CD4-positive, alpha-beta T cell treated with Interferon gamma for 1 hour (primary cell): ENCODE results near the gene CALML6.

Experiments
- DNase-seq: peaks from one replicate; pipeline ENCODE4 v3.0.0-alpha.2; 2020

Gene CALML6

DNA sequence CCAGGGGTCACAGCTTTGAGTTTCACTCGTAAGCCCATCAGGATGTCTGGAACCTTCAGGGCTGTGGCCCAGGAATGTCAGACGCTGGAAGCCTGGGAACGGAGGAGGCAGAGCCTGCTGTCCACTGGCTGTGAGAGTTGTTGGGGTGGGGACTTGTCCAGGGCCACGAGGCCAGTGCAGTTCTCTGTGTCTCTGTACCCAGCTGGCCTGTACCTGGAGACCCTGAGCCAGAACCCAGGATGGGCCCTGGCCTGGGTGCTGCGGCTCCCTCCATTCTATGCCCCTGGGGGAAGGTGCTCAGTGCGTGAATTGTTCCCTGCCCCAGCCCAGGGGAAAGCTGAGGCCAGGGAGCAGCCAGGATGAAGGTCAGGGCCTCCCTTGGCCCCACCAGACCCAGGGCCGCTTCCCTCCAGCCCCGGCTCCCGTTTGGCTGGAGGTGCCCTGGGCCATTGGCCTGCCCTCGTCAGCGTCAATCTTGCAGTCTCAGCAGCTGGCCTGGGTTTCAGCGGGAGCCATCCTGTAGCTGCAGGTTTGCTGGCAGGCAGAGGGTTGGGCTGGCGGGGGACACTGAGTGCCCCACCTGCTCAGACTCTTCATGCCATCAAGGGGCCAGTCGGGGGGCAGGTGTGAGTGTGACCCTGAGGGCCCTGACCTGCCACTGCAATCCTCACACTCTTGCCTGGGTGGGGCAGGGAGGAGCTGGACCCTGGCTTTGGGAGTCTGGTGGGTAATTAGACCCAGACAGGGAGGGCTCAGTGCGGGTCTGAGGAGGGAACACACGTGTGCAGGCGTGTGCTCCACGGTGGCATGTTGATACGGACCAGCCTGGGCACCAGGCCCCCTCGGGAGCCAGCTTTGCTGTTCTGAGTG lies 724 bp upstream of the CALML6 start:
- DNase-seq: no peak

DNA sequence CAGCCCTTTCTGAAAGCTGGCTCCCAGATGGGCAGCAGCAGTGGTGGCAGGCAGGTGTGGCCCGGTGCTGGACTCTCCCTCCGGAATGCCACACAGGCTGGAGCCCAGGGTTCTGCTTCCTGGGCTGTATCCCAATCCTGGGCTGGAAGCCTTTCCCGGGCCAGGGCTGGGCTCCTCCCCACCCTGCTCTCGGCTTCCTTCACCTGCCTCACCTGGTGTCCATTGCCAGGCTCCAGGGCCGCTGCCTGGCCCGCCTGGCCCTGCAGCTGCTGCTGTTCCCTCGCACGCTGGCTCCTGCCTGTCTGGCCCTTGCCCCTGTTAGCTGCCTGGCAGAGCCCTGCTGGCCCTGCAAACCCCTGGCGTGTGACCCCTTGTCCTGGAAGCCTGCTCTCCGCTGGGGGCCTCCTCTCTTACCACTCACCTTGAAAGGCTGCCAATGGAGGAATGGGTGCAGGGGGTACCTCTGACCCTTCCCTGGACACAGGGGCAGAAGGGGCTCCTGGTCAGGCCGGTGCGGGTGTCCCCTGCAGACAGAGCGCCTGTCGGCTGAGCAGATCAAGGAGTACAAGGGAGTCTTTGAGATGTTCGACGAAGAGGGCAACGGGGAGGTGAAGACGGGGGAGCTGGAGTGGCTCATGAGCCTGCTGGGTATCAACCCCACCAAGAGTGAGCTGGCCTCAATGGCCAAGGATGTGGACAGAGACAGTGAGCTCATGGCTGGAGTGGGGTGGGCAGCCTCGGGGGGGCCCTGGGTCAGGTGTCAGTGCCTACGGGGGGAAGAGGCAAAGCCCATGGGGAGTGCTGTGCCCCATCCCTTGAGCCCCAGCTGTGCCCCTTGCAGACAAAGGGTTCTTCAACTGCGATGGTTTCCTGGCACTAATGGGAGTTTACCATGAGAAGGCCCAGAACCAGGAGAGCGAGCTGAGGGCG lies 1.1 kb downstream of the CALML6 start:
- DNase-seq: no peak

DNA sequence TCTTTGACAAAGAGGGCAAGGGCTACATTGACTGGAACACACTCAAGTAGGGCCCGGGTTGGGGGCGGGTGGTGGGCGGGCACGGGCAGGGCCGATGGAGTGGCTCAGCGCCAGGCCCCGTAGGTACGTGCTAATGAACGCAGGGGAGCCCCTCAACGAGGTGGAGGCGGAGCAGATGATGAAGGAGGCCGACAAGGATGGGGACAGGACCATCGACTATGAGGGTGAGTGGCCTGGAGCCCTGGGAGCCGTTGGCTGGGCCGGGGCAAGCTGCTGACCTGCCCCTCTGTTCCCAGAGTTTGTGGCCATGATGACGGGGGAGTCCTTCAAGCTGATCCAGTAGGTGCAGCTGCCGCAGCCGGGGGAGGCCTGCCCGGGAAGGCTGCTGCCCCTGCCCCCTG lies 1.8 kb downstream of the CALML6 start:
- DNase-seq: no peak

DNA sequence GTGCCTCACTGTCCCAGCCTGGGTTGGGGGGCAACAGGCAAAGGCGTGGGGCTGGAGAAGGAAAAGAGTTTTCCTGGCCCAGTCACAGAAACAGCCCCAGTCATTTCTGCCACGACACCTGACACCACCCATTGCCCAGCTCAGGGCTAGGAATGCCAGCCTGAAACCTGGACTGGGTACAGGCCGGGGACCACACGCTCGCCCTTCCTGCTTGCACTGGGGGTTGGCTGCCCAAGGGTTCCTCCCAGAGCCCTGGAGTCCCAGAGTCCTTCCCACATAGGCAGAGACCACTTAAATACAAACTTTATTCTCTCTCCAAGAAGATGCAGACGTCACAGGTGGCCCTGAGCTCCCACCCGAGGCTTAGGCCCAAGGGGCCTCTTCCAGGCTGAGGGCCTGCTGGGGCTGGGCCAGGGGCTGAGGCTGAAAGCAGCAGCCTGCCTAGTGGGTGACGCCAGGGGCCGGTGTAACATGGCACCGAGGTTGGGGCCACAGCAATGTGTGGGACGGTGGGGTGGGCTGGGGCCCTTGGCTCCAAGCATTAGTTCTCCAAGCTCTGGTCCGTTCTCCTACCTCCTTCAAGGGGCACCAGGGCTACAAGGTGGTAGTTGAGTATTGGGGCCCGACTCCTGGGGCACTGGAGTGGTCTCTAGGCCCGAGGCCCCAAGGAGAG lies 2.4 kb downstream of the CALML6 start:
- DNase-seq: no peak

DNA sequence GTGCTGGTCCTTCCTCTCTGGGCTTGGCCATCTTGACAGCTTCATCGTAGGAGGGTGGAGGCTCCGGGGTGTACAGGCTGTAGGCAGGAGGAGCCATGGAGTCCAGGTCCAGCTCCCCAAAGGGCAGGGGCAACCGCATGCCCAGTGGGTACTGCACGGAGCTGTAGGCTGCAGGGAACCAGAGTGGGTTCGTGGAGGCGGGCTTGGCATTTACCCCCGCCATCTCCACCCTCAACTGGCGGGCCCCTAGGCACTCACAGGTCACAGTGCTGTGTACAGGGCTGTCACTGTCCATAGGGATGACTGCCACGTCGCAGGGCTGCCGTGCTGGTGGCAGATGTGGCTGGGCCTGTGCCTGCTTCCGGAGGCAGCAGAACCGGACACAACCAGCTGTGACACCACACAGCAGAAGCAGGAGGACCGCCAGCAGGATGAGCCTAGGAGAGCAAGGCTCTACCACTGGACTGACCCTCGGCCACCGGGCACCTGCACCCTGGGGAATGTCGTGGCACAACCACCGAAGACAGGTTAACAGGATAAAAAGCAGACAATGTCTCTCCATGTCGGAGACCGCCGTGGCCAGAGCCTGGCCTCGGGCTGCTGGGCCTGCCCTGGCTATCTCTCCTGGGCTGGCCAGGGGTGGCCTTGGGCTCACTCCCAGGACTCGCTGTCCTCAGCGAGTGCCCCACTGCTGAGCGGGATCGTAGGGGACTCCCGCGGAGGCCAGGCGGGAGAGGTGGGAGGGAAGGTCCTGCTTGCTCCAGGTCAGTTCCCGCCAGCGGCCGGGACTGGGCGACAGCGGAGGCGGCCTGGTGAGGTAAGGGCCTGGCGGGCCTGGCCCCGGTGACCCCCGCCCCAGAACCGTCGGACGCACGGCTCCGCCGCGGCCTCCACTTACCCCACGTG lies 3.2 kb downstream of the CALML6 start:
- DNase-seq: no peak

DNA sequence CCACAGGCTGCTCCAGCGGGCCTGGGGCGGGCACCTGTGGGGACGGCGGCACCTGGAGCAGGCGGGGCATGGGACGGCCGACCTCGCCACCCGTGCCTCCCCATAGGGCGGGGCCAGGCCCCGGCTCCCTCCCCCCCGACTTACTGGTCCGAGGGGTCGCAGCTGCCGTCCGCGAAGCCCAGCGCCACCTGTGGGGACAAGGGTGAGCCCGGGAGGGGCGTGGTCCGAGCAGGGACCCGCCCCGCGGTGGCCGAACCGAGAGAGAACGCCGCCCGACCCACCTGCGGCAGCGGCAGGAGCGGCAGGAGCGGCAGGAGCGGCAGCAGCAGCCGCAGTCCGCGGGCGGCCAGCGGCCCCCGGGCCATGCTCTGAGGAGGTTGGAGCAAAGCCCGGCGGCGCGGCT lies 3.8 kb downstream of the CALML6 start, which contains the start of gene TMEM52:
Gene TMEM52, minus strand, starts transcription at position 379 of the 403 bp plus-strand sequence. Its CDS starts 14 bp downstream, at position 365.
- DNase-seq: no peak

DNA sequence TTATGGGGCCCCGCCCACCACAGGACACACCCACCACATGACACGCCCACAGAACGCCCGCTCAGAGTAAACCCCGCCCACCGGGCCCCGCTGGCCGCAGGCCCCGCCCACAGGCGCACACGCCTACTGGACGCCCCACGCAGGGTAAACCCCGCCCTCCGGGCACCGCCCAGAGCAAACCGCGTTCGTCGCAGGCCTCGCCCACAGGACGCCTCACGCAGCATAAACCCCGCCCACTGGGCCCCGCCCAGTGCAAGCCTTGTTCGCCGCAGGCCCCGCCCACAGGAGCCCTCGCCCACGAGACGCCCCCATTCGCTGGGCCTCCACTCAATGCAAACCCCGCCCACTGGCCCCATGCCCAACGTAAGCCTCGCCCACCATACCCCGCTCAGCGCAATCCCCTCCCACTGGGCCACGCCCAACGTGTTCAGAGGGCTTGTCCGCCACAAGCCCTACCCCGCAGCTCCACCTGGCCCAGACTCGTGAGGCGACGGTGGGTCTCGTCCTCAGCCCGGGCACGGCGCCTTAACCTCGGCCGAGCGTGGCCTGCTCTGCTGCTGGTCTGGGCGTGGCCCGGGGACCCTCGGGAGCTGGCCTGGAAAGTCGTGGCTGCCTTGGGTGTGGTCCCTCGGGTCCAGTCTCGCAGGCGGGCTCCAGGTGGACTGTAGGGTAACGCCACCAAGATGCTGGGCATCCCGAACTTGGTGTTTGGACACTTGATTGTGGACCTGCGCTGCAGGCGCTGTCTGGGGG lies 4.4 kb downstream of the CALML6 start:
- peak; percentile 99 for DNase-seq

DNA sequence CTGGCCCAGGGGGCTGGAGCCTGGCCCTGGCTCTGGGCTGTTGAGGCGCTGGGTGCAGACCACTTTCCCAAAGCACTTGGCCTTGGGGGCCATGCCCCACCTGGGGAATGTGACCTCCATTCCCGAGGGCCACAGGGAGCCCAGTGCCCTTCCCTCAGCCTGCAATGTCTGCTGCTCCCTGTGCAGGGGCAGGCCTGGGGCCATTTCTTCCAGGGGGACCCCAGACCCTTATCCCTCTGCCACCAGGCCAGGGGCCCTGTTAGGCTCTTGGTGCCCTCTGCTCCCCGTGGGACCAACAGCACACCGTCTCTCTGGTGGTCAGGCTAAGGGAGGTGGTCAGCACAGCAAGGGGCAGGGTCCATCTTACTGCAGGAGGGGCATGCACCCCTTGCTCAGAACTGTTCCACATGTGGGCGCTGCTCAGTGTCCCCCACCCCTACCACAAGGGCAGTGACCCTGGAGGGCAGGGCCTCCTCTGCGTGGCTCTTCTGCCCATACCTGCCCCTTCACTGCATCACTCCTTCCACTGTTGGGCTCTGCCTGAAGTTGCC lies 5.1 kb downstream of the CALML6 start:
- DNase-seq: no peak

DNA sequence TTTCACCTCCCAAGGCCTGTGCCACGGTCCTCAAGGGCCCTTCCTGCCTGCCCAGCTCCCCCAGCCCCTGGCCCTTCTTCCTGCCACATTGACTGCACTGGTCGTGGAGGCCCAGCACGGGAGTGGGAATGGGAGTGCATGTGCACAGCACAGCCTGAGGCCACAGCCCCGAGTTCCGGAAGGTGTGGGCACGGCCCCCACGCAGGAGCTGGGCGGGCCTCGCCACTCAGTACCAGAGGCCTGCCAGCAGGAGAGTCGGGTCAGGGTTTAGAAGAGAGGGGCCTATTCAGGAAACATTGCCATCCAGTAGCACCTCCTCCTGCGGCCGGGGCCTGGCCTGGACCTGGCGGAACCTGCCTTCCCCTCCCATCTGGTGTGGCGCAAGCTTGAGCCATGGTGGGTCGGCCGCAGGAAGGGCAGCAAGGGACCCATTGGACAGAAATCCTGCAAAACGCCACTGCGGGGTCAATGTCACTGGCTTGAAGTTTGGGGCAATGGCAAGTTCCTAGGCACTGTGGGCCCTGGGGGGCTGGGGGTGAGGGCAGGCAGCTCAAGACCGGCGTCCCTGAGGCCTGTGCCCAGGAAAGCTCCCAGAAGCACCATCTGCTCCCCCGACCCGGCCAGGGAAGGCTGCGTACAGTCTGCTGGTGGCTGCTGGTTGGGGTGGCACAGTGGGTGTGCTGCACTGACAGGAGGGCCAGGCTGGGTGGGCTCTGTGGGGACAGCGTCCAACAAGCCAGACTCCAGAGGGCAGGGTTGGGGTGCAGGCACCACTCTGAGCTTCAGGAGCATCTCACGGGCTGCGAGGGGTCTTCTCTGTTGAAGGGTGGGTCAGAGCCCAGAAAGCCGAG lies 5.8 kb downstream of the CALML6 start:
- DNase-seq: no peak

DNA sequence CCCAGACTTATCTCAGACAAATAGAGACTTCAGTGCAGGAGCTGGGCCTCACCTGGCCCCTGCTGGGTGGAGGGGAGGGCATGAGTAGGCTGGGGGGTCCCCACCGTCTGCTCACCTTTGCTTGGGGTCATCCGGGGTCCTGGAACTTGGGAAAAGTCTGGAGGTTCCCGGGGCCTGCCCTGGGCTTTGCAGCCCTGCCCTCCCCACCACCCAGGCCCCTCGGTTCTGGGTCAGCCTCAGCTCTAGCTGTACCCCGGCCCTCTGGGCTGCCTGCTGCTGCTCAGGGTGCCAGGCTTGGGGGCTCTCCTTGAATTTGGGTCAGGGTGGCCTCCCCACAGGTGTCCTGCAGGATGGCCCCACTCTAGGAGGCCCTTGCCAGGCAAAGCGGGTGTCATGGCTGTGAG lies 6.4 kb downstream of the CALML6 start:
- DNase-seq: no peak

DNA sequence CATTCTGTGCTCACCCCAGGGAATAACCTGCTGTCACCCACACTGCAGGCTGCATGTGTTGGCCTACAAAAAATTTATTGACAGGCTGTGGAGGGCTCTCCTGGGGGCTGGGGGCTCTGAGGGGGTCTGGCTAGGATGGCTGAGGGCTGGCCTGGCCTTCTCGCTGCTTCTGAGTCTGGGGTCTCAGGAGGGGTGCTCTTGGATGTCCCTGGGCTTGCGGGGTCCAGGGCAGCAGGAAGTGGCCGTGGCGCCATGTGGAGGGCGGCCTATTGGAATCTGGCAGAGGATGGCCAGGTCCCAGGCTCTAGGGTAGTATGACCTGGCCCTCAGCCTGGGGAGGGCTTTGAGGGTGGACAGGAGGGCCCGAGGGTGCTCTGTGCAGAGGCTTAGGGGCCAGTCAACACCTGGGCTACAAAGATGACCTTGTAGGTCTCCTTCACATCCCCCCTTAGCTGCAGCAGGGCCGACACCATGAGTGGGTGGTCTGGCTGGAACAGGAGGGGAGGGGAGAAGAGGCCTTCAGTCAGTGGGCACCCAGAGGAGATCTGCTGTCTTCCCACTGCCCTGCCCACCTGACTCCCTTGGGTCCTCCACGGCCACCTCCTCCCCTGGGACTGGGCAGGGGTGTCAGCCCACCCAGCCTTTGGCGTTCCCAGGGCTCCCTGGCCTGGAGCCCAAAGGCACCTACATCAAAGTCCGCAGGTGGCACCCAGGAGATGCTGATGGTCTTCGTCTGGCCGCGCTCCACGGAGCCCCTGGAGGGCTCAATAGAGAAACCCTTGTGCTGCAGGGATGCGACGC lies 7.0 kb downstream of the CALML6 start:
- no peak for DNase-seq

DNA sequence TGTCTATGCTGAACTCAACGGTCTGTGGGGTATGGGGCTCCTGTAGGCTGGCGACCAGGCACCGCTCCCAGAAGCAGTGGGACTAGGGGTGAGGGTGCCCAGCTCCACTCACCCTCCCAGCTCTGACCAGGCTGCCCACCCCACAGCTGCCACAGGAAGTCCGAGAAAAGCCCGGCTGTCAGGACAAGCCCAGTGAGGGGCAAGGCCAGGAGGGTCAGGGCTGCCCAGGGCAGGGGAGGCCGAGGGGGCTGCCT lies 7.6 kb downstream of the CALML6 start:
- no peak for DNase-seq

DNA sequence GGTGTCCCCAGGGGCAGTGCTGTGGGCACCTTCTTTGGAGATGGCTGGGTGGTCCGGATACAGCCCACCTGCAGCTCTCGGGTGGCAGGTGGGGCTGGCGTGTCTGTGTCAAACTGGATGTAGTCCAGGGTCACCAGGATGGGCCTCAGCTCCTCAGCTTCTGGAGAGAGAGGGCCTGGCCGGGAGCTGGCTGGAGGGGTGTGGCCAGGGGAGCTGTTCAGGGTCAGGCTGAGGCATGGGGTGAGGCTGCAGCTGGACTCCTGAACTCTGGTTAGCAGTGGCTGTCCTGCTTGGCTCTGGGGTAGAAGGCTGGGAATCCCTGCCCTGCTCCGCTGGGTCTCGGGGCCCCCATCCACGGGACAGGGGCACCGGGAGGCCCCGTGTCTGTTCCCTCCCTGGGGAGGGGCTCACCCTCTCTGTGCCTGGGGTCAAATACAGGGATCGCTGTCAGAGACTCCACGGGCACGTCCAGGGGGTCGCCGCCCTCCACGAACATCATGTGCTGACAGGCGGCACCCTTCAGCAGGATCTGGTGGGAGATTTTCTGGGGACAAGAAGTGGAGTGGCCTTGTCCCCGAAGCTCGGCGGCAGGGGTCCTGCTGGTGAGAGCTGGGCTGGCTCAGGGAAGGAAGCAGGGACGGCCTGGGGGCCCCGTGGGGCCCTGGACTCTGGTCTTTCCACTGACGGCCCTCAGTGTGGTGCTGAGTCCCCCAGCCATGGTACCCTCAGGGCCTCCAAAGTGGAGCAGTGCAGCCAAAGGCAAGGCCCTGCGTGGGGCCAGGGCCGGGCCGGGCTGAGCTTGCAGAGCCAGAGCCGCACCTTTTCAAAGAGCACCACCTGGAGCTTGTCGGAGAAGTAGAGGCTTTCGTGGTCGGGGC lies 8.1 kb downstream of the CALML6 start:
- DNase-seq: no peak

DNA sequence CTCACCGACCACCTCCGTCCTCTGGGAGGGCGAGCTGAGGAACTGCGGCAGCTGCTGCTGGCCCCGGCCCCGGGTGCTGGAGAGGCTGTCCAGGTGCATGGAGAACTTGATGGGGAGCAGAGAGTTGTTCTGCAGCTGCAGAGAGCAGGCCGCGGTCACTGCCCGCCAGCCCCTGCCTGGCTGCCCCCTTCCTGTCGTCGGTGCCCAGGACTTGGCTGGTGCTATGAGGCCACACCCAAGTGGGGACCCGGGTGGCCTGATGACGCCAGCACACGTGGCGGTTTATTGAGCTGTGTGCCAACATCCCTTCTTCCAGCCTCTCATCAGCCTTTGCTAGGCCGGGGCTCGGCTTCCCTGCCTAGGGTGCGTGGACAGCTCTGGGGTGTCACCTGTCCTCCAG lies 9.3 kb downstream of the CALML6 start:
- DNase-seq: no peak

DNA sequence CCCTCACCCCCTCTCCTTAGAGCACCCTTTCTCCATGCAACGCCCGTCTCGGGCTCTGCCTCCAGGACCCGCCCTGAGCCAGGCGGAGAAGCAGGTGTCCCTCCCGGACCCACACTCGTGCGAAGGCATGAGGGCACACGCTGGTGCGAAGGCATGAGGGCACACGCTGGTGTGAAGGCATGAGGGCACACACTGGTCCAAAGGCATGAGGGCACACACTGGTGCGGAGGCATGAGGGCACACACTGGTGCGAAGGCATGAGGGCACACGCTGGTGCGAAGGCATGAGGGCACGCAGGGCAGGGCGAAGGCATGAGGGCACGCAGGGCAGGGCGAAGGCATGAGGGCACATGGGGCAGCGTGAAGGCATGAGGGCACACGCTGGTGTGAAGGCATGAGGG lies 9.8 kb downstream of the CALML6 start:
- no peak for DNase-seq

DNA sequence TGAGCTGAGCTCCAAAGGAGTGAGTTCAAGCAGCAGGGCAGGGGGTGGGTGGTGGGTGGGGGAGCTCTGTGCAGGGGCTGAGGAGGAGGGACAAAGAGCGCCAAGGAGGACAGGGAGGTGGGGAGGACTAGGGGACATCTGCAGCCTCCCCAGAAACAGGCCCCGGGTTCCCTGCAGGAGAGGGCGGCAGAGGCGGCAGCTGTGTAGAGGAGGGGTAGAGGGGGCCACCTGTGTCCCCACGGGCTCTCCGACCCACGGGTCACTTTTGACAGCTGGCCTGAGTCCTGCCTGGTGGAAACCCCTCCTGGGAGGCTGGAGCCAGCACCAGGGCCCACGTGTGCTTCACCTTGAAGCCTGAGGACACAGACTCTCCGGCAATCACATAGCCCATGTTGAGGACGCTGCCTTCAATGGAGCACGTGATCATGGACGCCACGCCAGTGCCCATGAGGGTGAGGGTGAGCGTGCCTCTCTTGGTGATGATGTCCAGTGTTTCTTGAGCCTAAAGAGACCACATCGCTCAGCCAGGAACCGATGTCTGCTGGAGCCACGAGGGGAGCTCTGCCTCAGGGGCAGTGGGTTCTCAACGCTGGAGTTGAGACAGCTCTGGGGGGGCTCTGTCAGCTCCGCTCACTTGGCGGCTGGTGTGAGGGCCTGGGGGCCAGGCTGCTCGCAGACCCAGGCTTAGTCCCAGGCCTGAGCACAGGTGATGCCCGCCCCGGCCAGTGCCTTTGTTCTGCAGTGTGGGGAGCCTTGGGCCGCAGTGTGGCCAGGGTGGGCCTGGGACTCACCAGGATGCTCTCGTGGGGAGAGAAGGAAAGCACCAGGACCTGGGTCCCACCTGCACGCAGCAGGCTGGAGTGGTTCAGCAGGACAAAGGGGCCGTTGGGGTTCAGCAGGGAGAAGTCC lies 10.6 kb downstream of the CALML6 start:
- DNase-seq: no peak

DNA sequence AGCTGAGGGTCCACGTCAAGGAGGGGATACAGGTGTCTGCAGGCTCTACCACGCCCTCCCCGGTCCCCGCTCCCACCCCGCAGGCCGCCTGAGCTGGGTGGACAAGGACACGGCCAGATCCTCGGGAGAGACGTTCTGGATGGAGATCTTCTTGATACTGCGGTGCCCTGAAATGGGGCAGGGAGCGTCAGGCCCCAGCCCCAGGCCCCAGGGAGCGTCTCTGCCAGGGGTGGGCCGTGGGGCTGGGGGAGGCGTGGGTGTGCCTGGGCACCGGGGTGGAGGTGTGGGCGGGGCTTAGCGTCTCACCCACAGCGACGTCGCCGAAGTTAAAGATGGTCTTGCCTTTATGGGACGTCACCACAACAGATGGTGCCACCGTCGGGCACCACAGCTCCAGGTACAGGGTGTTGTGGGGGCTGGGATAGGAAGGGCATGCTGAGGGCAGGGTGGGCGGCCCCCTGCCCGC lies 11.3 kb downstream of the CALML6 start:
- DNase-seq: no peak
